ENCODE measurements around the gene EPS8L3. TPM values are rescaled to one million over a fixed set of nuclear protein-coding genes. Genes with fewer than 3 reads are reported as not detected.

The EPS8L3 gene
- total and polyA plus RNA-seq, 2 of the 8 experiments (the other 6 are each of a cell fraction or from before 2014, with no cell fraction given), result not detected

DNA sequence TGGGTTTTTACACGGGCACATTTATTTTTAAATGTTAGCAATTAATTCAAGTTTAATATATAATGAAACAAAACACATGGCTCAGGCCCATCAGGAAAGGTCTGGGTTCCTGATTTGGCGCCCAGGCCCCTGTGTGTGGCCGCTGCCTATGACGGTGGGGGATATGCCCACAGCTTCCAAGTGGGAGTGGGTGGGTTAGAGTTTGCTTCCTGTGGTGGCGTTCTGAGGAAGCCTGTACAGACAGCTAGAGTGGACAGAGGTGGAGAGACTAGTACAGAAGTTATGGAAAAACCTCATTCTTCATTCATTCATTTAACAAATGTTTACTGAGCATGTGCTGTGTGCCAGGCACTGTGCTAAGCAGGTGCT, 22.4 kb upstream of the EPS8L3 start:
- DNase-seq (ENCODE audit: low read depth in 1 of 2, low spot score in 2 of 2) (no peak), FAIRE-seq (no peak)
- H3K79me1 ChIP-seq (ENCODE audit: low read depth, low read length), result no peaks in the 10 kb centered on the region
- no peak overlapping the region for H2BK15ac ChIP-seq (ENCODE audit: low read length)
- no peak overlapping the region for H3K23ac ChIP-seq (ENCODE audit: insufficient read length)
- no peak overlapping the region for H3K4me3 ChIP-seq (ENCODE audit: extremely low read depth in 1 of 4, insufficient read depth in 2 of 4, low read depth in 3 of 4, low read length in 4 of 4)
- H4K5ac ChIP-seq (ENCODE audit: insufficient read length, low read depth, low read length), result no peak overlapping the region
- H3K27ac ChIP-seq (ENCODE audit: low read depth, low read length), result no peak overlapping the region
- H2AFZ ChIP-seq (ENCODE audit: low read length), result no peak overlapping the region
- H3K27me3 ChIP-seq (replicated peaks in 1 of 4; ENCODE audit: control insufficient read depth in 3 of 4, extremely low read depth in 1 of 4, insufficient read depth in 3 of 4, low read length in 3 of 4), result no peaks in the 10 kb centered on the region
- no peak overlapping the region for H3K4me2 ChIP-seq (ENCODE audit: insufficient read depth in 1 of 2, low read depth in 2 of 2, low read length in 2 of 2)
- peaks cover 0 to 4% (median 1%) of the 10 kb centered on the region in 4 experiments; a peak in 4 of 7 replicates for H3K4me1 ChIP-seq (replicated peaks in 1 of 4; ENCODE audit: control insufficient read depth in 3 of 4, insufficient read depth in 4 of 4, low read length in 3 of 4)
- no peak overlapping the region for H4K8ac ChIP-seq (ENCODE audit: extremely low read depth, insufficient read depth, low read length)
- H3K9ac ChIP-seq (replicated peaks in 1 of 4; ENCODE audit: extremely low read depth in 1 of 4, low read depth in 3 of 4, low read length in 3 of 4), result no peak overlapping the region
- no peaks in the 10 kb centered on the region for H3K79me2 ChIP-seq (ENCODE audit: control insufficient read depth in 1 of 2, insufficient read depth in 2 of 2, low read length in 2 of 2)
- H2AK5ac ChIP-seq (ENCODE audit: low read depth, low read length), result no peak overlapping the region
- WGBS, 2 experiments (ENCODE audit: extremely low coverage in 1 of 2, insufficient coverage in 1 of 2, insufficient read length in 1 of 2, insufficient replicate concordance in 2 of 2, low coverage in 1 of 2, low lambda C conversion rate in 2 of 2, missing lambda C conversion rate in 1 of 2), result 88% methylated on average over 5 of the region's 5 CpGs; no CpG with 5 or more reads in 1 of the 2 experiments
- H2BK20ac ChIP-seq (ENCODE audit: low read length), result no peak overlapping the region
- H2BK5ac ChIP-seq (ENCODE audit: low read depth, low read length), result no peak overlapping the region
- CTCF ChIA-PET (ENCODE audit: partially characterized antibody), result interaction anchor here (0.7 to 27.2 kb wide), 8 partner anchors 10 to 226 kb away, joined by 3 to 700 read pairs (median 7); partner anchors contain the start of gene AHCYL1
- peaks cover 2% of the 10 kb centered on the region in 2 experiments; a peak in 3 of 4 replicates for H3K9me3 ChIP-seq (ENCODE audit: insufficient read depth in 2 of 2, low read depth in 1 of 2, low read length in 1 of 2)
- no peak overlapping the region for H2BK12ac ChIP-seq (ENCODE audit: low read depth, low read length)
- no peak overlapping the region for H3K18ac ChIP-seq (ENCODE audit: extremely low read depth, low read length)
- no peak overlapping the region for H3K14ac ChIP-seq (ENCODE audit: insufficient read length)
- POLR2A ChIA-PET (ENCODE audit: partially characterized antibody), result interaction anchor here (0.8 to 1.4 kb wide), 3 partner anchors 198 to 200 kb away, joined by 3 to 4 read pairs (median 3); partner anchors contain the start of gene AHCYL1
- no peaks in the 10 kb centered on the region; the same call in 1 of the 2 replicates for H3K23me2 ChIP-seq (ENCODE audit: low read depth, low read length)
- no peak overlapping the region for H4K91ac ChIP-seq (replicated peaks; ENCODE audit: insufficient read length, low read length)
- H2BK120ac ChIP-seq (replicated peaks; ENCODE audit: low read depth, low read length), result no peak overlapping the region
- H3K4ac ChIP-seq (replicated peaks; ENCODE audit: insufficient read length, low read depth, low read length), result no peak overlapping the region
- no peaks in the 10 kb centered on the region for H3K36me3 ChIP-seq (ENCODE audit: control insufficient read depth in 2 of 4, insufficient read depth in 4 of 4, low read length in 3 of 4)
- H4K20me1 ChIP-seq (replicated peaks in 1 of 2; ENCODE audit: control insufficient read depth in 1 of 2, insufficient read depth in 2 of 2, low read length in 2 of 2), result no peaks in the 10 kb centered on the region
- H3K56ac ChIP-seq (replicated peaks; ENCODE audit: insufficient read length, low read depth, low read length), result no peak overlapping the region
- TF ChIP-seq POLR2AphosphoS5 (IDR thresholded peaks at IDR 0.05; ENCODE audit: low read depth, low read length) (no peak), CTCF (IDR thresholded peaks at IDR 0.05; ENCODE audit: control extremely low read depth in 1 of 3, insufficient read depth in 1 of 3, low read depth in 1 of 3, low read length in 3 of 3) (no peak), HDAC2 (IDR thresholded peaks at IDR 0.05; ENCODE audit: borderline replicate concordance in 1 of 2, low read depth in 2 of 2, low read length in 2 of 2) (no peak), CBX8 (IDR thresholded peaks at IDR 0.05; ENCODE audit: borderline replicate concordance, low read depth, low read length) (no peak), CTBP2 (IDR thresholded peaks at IDR 0.05; ENCODE audit: borderline replicate concordance, insufficient read depth, insufficient read length, low read length) (no peak), SRF (IDR thresholded peaks at IDR 0.05; ENCODE audit: low read depth, low read length) (no peak), SUZ12 (IDR thresholded peaks at IDR 0.05; ENCODE audit: low read length) (no peak), RFX5 (IDR thresholded peaks at IDR 0.05; ENCODE audit: borderline replicate concordance, low read depth, low read length) (no peak), SP4 (IDR thresholded peaks at IDR 0.05; ENCODE audit: low read length) (no peak), RBBP5 (IDR thresholded peaks at IDR 0.05; ENCODE audit: borderline replicate concordance, low read depth, low read length) (no peak)

Data from H1 (cell line).